ENCODE results near the gene MYOCOS.
"Not testable (repeated sequence)": the region's sequence is repeated elsewhere in the genome, so short reads cannot be mapped to it uniquely, and the experiment has no call there.

The MYOCOS gene

DNA sequence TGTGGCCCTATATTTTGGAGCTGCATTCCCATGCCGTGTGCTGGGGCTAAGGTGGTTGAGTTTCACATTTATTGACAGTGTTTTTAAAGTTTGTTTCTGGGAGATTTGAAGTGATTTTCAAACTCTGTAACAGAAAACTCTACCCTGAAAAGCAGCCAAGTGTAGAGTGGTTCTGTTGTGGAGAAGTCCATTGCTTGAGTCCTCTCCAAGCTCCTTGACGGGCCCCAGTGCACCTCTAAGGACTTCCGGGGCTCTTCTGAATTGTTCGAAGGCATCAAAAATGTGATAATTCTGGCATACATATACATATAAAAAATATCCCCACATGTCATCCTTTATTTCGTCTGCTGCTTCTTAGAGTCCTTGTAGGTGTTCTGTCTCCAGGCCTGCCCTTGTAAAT lies 5.0 kb downstream of the MYOCOS start:
- DNase-seq: no peak

DNA sequence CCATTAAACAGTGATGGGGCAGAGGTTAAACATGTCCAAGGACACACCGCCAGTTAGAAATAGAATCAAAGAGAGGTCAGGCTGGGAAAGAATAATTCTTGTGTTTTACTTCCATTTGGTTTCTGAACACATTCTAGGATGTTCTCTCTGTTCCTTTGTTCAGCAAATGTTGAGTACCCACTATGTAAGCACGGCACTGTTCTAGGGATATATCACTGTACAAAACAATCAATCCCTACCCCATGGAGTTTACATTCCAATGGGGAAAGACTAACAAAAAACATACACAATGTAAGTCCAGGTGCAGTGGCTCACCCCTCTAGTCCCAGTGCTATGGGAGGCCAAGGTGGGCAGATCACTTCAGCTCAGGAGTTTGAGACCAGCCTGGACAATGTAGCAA lies 6.2 kb downstream of the MYOCOS start:
- no peak for DNase-seq

DNA sequence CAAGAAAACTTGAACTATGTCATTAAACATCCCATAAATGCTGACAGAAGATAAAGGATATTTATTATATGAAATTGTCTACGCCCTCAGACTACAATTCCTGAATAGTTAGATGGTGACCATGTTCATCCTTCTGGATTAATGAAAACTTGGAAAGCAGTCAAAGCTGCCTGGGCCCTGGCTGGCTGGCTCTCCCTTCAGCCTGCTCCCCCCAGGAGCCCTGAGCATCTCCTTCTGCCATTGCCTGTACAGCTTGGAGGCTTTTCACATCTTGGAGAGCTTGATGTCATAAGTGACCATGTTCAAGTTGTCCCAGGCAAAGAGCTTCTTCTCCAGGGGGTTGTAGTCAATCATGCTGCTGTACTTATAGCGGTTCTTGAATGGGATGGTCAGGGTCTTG lies 13.6 kb downstream of the MYOCOS start:
- no peak for DNase-seq

- no peak for DNase-seq
These were observed 14.1 kb downstream of the MYOCOS start for GRCh38 chr1:171636141-171636540.

- DNase-seq: no peak
These were observed 16.0 kb downstream of the MYOCOS start for GRCh38 chr1:171637928-171638576.

DNA sequence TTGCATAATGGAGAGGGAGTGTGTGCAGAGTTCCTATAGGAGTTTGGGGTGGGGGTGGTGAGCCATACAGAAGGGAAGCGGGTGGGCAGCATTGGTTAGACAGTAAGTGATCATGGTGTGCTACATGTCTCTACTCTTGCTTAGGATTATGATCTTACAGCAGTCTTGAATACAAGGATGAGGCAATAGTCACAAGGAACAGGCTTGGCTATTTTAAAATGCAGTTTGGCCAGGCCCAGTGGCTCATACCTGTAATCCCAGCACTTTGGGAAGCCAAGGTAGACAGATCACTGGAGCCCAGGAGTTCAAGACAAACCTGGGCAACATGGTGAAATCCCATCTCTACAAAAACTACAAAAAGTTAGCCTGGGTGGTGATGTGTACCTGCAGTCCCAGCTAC lies 18.2 kb downstream of the MYOCOS start:
- no peak for DNase-seq

- no peak for DNase-seq
These were observed 19.2 kb downstream of the MYOCOS start for GRCh38 chr1:171641076-171641864.

GRCh38 chr1:171642197-171642596 lies 20.2 kb downstream of the MYOCOS start:
- DNase-seq: no peak

DNA sequence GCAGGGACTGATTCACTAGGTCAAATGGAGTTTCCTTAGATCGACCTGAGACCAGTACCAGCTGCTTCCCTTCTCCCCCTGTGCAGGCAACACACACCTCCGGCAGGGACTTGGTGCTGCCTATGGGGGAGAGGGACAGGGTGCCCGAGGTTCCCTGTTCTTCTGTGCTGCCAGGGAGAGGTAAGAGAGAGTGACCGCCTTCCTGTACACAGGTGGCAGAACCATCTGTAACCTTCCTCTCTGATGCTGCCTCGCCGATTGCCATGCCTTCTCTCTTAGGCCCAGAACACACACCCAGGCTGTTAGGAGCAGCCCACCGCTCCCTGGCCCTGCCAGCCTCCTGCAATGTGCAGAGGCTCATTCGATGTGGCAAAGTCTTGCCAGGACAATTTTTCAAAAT lies 21.1 kb downstream of the MYOCOS start:
- DNase-seq: no peak

- peak; percentile 47 to 51 for DNase-seq
These were observed 22.9 kb downstream of the MYOCOS start for GRCh38 chr1:171644805-171645483.

- DNase-seq: no peak
These were observed 23.7 kb downstream of the MYOCOS start for GRCh38 chr1:171645553-171646248.

GRCh38 chr1:171646249-171646560 lies 24.2 kb downstream of the MYOCOS start:
- DNase-seq: no peak

DNA sequence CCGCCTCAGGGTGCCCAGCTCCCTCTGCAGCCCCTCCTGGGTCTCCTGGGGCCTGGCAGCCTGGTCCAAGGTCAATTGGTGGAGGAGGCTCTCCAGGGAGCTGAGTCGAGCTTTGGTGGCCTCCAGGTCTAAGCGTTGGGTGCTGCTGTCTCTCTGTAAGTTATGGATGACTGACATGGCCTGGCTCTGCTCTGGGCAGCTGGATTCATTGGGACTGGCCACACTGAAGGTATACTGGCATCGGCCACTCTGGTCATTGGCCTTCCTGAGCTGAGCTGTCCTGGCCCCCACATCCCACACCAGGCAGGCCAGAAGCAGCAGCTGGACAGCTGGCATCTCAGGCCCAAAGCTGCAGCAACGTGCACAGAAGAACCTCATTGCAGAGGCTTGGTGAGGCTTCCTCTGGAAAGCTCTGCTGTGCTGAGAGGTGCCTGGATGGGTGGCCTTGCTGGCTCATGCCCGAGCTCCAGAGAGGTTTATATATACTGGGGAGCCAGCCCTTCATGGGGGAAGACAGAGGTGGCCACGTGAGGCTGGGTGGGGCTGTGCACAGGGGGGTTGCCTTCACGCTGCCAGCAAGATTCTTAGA lies 30.3 kb downstream of the MYOCOS start, which contains the start of gene MYOC:
MYOC (minus strand) TSS at position 455 of the 589 bp plus-strand sequence; CDS start at position 378, 77 bp downstream.
- no peak for DNase-seq

GRCh38 chr1:171653796-171654195 lies 31.8 kb downstream of the MYOCOS start:
- no peak for DNase-seq

DNA sequence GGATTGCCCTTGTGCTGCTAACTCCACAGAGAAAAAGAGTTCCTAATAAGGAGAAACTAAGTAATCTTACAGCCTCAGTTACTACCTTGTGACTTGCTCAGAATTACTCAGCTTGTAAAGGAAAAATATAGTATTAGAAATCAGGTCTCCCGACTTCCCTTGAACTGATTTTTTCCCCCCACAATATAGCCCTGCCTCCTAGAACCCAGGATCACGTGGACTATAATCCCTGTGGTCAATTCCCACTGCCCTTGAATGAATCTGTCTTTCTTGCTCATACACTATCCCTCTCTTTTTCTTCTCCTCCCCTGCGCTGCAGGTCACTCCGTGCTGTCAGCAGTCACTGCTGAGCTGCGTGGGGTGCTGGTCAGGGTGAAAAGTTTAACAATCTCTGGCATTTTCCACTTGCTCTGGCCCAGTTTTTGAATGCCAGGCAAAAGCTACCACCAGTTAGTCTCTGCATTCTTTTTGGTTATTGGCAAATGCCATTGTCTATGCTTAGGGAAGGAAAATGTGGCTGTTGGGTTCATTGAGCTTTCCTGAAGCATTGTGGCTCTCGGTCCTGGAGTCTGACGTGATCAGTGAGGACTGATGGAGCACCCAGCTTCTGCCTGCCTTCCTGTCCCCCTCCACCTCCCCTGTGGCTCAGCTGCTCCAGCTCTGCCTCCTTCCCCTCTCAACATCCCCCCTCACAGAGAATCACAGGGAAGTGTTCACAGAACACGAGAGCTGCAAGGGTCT lies 32.3 kb downstream of the MYOCOS start:
- DNase-seq: no peak

DNA sequence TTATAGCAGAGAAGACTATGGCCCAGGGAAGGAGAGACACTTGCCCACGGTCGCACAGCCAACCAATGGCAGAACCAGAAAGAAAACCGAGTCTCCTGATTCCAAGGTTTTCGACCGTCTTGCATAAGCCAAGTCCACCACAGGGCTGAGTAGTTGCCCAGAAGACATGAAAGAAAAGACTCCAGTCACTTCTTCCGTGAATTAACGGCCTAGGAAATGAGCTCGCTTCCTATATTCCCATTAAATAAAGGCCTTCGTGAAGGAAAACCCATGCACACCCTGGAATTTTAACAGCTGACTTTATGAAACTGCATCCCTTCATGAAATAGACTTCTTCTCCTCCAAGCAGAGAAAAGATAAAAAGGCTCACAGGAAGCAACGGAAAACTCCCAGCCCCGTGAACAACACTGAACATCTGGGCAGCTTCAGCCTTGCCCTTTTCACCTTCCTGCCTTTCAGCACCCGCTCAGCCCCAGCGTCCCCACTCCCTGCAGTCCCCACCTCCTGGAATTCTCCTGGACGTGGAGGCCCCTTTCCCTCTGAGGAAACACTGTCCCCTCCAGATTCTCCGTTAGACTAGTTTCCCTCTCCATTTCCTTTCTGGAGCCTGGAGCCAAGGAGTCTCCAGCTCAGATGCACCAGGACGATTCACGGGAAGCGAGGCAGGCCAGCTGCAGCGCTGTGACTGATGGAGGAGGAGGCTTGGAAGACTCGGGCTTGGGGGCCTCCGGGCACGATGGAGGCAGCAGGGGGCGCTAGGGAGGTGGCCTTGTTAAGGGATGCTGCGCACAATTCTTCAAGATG lies 33.1 kb downstream of the MYOCOS start:
- DNase-seq: peak; percentile 67 to 71

DNA sequence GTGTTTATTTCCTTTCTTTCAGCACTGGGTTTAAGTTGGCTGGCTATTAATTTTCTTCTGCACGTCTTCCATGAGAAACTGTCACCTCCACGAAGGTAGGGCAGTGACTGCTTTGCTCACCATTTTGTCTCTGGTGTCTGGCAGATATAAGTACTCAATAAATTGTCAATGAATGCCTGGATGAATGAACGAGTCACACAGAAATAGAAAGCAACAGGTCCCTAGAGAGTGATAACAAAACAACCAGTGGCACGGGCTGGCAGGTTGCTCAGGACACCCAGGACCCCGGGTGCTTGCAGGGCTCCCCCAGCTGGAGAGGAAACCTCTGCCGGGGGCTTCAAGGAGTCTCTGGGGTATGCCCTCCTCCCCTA lies 33.7 kb downstream of the MYOCOS start:
- DNase-seq: no peak

DNA sequence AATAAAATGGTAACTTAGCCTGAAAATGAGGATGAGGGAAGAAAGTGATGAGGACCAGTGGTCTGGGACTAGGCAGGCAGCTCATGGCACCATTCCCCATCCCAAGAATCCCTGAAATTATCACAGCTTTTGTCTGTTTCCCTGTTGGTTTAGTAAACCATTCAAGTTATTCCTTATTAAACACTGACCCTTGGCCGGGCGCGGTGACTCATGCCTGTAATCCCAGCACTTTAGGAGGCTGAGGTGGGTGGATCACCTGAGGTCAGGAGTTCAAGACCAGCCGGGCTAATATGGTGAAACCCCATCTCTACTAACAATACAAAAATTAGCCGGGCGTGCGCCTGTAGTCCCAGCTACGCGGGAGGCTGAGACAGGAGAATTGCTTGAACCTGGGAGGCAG lies 34.2 kb downstream of the MYOCOS start:
- not testable (repeated sequence) for DNase-seq

DNA sequence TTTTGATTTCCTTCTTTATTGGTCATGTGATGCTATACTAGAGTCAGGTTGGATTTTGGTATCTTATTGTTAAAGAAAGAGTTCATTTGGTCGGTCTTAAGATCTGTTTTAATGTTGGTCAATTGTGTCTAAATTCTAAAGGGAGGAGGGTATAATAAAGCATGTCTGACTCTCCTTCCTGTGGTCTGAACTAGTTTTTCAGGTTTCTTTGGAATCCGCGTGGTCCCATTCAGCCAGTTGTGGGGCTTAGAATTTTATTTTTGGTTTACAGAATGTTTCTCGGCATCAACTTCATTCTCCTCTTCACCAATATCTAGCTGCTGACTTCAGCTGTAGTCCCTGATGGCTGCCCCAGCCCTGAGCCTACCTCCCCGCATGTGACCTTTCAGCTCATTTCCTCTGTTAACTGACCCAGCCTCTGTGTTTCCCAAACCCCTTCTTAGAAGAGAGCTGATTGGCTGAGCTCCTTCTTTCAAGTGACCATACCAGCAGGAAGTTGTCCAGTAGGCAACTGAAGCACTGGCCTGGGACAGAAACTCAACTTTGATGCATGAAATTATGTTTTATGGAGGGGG lies 39.1 kb downstream of the MYOCOS start:
- DNase-seq: no peak

- no peak for DNase-seq
These were observed 41.2 kb downstream of the MYOCOS start for GRCh38 chr1:171663036-171663853.

All from activated CD4-positive, alpha-beta T cell treated with anti-CD3 and anti-CD28 coated beads, Interleukin-2, amount 50 U/mL, for 4 hours (primary cell).